HFFc6 (cell line): ENCODE data around the gene SETMAR. TPM values are rescaled to one million over a fixed set of nuclear protein-coding genes. Genes with fewer than 3 reads are reported as not detected.

Experiments used
- DNase-seq: peaks from one replicate; pipeline ENCODE4 v3.0.0-alpha.2; 2018
- H3K27ac Mint-ChIP-seq: 2 replicates; pipeline ENCODE4 v1.8.0; 2020; ENCODE audit warnings: mild to moderate bottlenecking, mixed read lengths
- H3K27me3 Mint-ChIP-seq: 2 replicates; pipeline ENCODE4 v1.8.0; 2021; ENCODE audit warnings: mild to moderate bottlenecking, moderate library complexity, mixed read lengths; ENCODE audit not compliant: insufficient read depth
- H3K36me3 Mint-ChIP-seq: 2 replicates; pipeline ENCODE4 v1.8.0; 2021; ENCODE audit warnings: low read depth, mixed read lengths
- H3K4me1 Mint-ChIP-seq: 2 replicates; pipeline ENCODE4 v1.8.0; 2020; ENCODE audit warnings: low read depth, mixed read lengths
- H3K4me3 Mint-ChIP-seq: 2 replicates; pipeline ENCODE4 v1.8.0; 2020; ENCODE audit warnings: mild to moderate bottlenecking, moderate library complexity, mixed read lengths
- H3K9me3 Mint-ChIP-seq: 2 replicates; pipeline ENCODE4 v1.8.0; 2020; ENCODE audit warnings: mild to moderate bottlenecking, mixed read lengths
- CTCF ChIP-seq: fragments of 200-600 bp; sonication (generic); IDR thresholded peaks from 2 replicates; pipeline ENCODE4 v1.5.0; 2021; ENCODE audit warnings: antibody characterized with exemption, mild to moderate bottlenecking
- total RNA-seq, 6 experiments: library from RNA; stranded (reverse); fragmentation: NEBNext Ultra II Directional; extraction: Animal tissue kit (Norgen Biotek cat#: 25700); gene quantifications; 2 replicates in 1 of 6; 3 replicates in 5 of 6; pipeline ENCODE4 v1.2.3, GENCODE V29; 2021

SETMAR gene
- total RNA-seq, 6 experiments from 2014 or later, result 7.0 to 9.9 (median 9.1) TPM

GRCh38 chr3:4351872-4352271 lies 48.7 kb downstream of the SETMAR start:
- no peaks in the 10 kb centered on the region; the same call in 1 of the 2 replicates for H3K9me3 Mint-ChIP-seq
- no peaks in the 10 kb centered on the region for H3K27me3 Mint-ChIP-seq
- no peak for DNase-seq
- no peak for TF ChIP-seq CTCF
- peaks cover 27% of the 10 kb centered on the region for H3K4me1 Mint-ChIP-seq
- H3K36me3 Mint-ChIP-seq, result no peaks in the 10 kb centered on the region
- H3K4me3 Mint-ChIP-seq, result no peak overlapping the region
- H3K27ac Mint-ChIP-seq, result no peak overlapping the region

- Mint-ChIP-seq H3K36me3 (no peaks in the 10 kb centered on the region), H3K9me3 (no peaks in the 10 kb centered on the region), H3K27me3 (no peaks in the 10 kb centered on the region), H3K4me3 (no peak overlapping the region), H3K27ac (no peak overlapping the region), H3K4me1 (peaks cover 37% of the 10 kb centered on the region)
- no peak for TF ChIP-seq CTCF
- DNase-seq, result no peak
Observed at GRCh38 chr3:4355401-4356219, 52.4 kb downstream of the SETMAR start.

DNA sequence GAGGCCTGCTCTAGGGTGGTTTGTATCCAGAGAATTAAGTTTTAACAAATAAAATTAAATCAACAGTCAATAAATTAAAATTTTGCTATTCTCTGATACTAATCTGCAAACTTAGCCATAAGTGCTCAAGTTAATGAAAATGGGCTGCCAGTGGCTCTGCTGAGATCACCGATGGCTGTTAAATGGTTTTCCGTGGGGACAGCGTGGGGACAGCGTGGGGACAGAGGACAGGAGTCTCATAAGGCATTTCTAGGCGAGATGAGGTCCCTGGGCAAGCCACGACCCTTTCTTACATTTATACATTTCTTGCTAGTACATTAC lies 53.0 kb downstream of the SETMAR start:
- Mint-ChIP-seq H3K27ac (no peak overlapping the region), H3K9me3 (no peaks in the 10 kb centered on the region), H3K4me1 (peaks cover 33% of the 10 kb centered on the region), H3K36me3 (no peaks in the 10 kb centered on the region), H3K27me3 (no peaks in the 10 kb centered on the region), H3K4me3 (no peak overlapping the region)
- TF ChIP-seq CTCF, result no peak
- DNase-seq, result no peak

DNA sequence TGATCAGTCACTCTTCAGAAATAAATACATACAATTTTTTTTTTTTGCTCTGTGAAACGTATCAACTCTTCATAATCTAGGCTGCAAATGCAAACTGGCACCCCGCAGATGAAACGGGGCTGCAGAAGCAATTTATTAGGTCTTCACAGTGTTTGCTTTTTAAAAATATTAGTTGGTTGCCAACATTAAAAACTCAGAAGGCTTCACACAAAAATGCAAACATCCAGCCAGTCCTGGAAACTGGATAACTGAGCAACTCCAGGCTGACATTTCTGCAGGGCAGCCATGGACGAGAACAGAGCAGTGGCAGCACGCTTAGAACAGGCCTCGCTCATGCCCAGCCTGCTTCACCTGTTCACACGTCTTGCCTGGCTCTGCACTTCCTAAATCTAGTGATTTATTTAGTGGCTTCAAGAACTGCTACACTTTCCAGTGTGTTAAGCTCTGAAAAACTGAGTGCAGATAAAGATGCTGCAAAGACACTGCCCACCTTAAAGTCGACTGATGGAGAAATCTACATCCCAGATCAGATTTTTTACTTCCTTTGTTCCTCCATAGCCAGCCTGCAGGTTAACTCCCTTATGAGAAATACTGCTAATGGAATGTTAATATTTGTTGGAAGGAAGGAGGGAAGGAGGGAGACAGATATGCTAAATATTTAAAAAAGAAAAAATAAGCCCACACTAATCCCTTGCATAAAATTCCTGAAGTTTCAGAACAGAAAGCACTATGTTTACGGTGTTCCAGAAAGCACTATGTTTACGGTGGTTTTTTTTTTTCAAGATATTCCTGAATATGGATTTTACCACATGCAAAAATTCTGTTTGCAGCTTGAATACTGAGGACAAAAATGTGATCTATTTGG lies 53.6 kb downstream of the SETMAR start:
- no peak for TF ChIP-seq CTCF
- Mint-ChIP-seq H3K36me3 (no peaks in the 10 kb centered on the region), H3K27me3 (no peaks in the 10 kb centered on the region), H3K4me1 (peaks cover 27% of the 10 kb centered on the region), H3K9me3 (no peaks in the 10 kb centered on the region), H3K4me3 (no peak overlapping the region), H3K27ac (no peak overlapping the region)
- no peak for DNase-seq

DNA sequence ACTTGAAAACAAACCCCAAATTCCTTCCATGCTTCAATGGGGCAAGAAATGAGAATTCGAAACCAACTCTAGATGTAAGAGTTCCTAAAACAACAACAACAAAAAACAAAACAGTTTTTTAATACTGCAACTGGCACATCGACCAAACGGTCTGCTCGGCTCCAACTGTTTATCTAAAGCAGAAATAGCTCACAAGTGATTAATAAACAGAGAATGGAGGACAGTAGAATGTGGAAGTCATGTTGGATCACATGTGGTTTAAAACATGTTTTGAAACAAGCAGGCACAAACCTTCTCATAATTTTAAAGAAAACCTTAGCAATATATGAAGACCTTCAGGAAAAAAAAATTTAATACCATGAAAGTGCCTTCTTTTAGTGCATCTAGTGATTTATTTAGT lies 55.1 kb downstream of the SETMAR start:
- DNase-seq, result peak; percentile 11

More for the DNA sequence above, 55.1 kb downstream of the SETMAR start:
- no peak for TF ChIP-seq CTCF
- no peaks in the 10 kb centered on the region for H3K9me3 Mint-ChIP-seq
- H3K36me3 Mint-ChIP-seq, result no peaks in the 10 kb centered on the region
- peaks cover 20% of the 10 kb centered on the region for H3K4me1 Mint-ChIP-seq
- no peak overlapping the region for H3K27ac Mint-ChIP-seq
- peak overlapping the region; percentile 30; the same call in 1 of the 2 replicates for H3K4me3 Mint-ChIP-seq
- no peaks in the 10 kb centered on the region; the same call in 1 of the 2 replicates for H3K27me3 Mint-ChIP-seq
